Measurements from ENCODE around the gene PRKCZ.

Gene PRKCZ

DNA sequence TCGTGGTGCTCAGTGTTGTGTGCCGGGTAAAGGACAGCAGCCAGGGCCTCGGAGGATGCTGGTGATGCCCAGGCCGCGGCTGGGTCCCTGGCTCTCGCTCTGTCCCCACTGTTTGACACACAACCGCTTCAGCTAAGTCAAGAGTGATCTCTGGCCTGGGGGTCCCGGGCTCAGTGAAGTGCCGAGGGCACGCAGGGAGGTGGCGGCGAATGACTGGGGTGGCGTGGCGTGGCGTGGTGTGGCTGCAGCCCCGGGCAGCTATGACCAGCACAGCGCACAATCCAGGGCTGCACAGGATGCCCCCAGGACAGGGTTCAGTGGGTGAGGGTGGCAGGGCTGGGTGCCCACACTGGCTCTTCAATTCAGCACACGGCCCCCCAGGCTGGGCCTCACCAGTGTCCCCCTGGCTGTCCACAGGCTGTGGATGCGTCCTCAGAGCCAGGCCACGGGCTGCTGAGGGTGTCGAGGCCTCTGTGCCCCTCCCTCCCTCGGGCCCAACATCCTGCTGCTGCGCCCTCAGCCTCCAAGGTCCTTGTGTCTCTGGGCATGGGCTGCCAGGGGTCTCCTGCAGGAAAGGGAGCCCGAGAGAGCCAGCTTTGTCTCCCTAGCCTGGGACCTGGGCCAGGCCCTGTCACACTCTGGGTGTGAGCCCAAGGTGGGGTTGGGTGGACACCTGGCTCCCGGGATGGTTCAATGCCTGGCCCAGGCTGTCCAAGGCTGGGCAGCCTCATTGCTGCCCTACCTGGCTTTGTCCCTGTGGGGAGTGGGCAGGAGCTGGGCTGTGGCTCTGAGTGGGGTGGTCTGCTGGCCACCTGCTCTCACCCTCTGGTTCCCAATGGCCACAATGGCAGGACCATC lies 165.9 kb downstream of the PRKCZ start:
- TF ChIP-seq GABPA (IDR thresholded peaks at IDR 0.05; ENCODE audit: low read depth): no peak
- TF ChIP-seq, protein P1, sequence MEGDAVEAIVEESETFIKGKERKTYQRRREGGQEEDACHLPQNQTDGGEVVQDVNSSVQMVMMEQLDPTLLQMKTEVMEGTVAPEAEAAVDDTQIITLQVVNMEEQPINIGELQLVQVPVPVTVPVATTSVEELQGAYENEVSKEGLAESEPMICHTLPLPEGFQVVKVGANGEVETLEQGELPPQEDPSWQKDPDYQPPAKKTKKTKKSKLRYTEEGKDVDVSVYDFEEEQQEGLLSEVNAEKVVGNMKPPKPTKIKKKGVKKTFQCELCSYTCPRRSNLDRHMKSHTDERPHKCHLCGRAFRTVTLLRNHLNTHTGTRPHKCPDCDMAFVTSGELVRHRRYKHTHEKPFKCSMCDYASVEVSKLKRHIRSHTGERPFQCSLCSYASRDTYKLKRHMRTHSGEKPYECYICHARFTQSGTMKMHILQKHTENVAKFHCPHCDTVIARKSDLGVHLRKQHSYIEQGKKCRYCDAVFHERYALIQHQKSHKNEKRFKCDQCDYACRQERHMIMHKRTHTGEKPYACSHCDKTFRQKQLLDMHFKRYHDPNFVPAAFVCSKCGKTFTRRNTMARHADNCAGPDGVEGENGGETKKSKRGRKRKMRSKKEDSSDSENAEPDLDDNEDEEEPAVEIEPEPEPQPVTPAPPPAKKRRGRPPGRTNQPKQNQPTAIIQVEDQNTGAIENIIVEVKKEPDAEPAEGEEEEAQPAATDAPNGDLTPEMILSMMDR (IDR thresholded peaks at IDR 0.05; ENCODE audit: insufficient read depth, low read length): no peak
- TF ChIP-seq SPI1 (IDR thresholded peaks at IDR 0.05; ENCODE audit: borderline replicate concordance, low read depth): no peak
- TF ChIP-seq POLR2AphosphoS5 (IDR thresholded peaks at IDR 0.05; ENCODE audit: low read depth): no peak
- TF ChIP-seq, protein P2, sequence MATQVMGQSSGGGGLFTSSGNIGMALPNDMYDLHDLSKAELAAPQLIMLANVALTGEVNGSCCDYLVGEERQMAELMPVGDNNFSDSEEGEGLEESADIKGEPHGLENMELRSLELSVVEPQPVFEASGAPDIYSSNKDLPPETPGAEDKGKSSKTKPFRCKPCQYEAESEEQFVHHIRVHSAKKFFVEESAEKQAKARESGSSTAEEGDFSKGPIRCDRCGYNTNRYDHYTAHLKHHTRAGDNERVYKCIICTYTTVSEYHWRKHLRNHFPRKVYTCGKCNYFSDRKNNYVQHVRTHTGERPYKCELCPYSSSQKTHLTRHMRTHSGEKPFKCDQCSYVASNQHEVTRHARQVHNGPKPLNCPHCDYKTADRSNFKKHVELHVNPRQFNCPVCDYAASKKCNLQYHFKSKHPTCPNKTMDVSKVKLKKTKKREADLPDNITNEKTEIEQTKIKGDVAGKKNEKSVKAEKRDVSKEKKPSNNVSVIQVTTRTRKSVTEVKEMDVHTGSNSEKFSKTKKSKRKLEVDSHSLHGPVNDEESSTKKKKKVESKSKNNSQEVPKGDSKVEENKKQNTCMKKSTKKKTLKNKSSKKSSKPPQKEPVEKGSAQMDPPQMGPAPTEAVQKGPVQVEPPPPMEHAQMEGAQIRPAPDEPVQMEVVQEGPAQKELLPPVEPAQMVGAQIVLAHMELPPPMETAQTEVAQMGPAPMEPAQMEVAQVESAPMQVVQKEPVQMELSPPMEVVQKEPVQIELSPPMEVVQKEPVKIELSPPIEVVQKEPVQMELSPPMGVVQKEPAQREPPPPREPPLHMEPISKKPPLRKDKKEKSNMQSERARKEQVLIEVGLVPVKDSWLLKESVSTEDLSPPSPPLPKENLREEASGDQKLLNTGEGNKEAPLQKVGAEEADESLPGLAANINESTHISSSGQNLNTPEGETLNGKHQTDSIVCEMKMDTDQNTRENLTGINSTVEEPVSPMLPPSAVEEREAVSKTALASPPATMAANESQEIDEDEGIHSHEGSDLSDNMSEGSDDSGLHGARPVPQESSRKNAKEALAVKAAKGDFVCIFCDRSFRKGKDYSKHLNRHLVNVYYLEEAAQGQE (IDR thresholded peaks at IDR 0.05; ENCODE audit: insufficient replicate concordance, low read depth): no peak
- no peak overlapping the region for H3K4me3 ChIP-seq (replicated peaks; ENCODE audit: insufficient read depth, low read length)
- no peak overlapping the region for H3K27ac ChIP-seq (replicated peaks)
- DNase-seq (ENCODE audit: low read depth in 1 of 2, low spot score in 1 of 2): no peak
- no peaks in the 10 kb centered on the region for H3K27me3 ChIP-seq (ENCODE audit: insufficient read depth, poor library complexity, severe bottlenecking)

DNA sequence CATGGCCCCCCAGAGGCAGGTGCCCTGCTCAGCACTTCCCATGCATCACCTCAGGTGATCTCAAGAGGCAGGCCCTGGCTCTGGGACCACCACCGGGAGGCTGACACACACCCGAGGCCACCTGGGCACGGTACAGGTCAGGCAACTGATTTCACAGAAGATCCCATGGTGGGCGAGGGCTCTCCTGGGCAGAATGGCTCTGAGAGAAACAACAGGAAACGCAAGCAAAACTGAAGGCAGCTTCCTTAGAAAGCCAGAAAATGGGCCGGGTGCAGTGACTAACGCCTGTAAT lies 166.5 kb downstream of the PRKCZ start:
- DNase-seq (ENCODE audit: low read depth in 1 of 2, low spot score in 1 of 2): no peak
- TF ChIP-seq, protein P2 (IDR thresholded peaks at IDR 0.05; ENCODE audit: insufficient replicate concordance, low read depth): no peak
- TF ChIP-seq GABPA (IDR thresholded peaks at IDR 0.05; ENCODE audit: low read depth) (no peak), SPI1 (IDR thresholded peaks at IDR 0.05; ENCODE audit: borderline replicate concordance, low read depth) (no peak), POLR2AphosphoS5 (IDR thresholded peaks at IDR 0.05; ENCODE audit: low read depth) (no peak)
- TF ChIP-seq, protein P1 (IDR thresholded peaks at IDR 0.05; ENCODE audit: insufficient read depth, low read length): no peak
- H3K27me3 ChIP-seq (ENCODE audit: insufficient read depth, poor library complexity, severe bottlenecking): no peaks in the 10 kb centered on the region
- H3K4me3 ChIP-seq (replicated peaks; ENCODE audit: insufficient read depth, low read length): no peak overlapping the region
- H3K27ac ChIP-seq (replicated peaks): no peak overlapping the region

DNA sequence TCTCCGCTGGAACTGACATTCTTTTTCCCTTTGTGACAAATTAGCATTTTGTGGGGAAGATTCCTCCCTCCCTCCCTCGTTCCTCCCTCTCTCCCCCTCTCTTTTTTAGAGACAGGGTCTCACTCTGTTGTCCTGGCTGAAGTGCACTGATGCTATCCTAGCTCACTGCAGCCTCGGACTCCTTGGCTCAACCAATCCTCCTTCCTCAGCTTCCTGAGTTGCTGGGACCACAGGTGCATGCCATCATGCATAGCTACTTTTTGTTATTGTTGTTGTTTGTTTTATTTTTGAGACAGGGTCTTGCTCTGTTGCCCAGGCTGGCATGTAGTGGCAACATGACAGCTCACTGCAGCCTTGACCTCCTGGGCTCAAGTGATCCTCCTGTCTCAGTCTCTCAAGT lies 171.1 kb downstream of the PRKCZ start:
- Histone ChIP-seq H3K4me3 (replicated peaks; ENCODE audit: insufficient read depth, low read length) (no peak overlapping the region), H3K27me3 (ENCODE audit: insufficient read depth, poor library complexity, severe bottlenecking) (no peaks in the 10 kb centered on the region), H3K27ac (replicated peaks) (no peak overlapping the region)
- TF ChIP-seq SPI1 (IDR thresholded peaks at IDR 0.05; ENCODE audit: borderline replicate concordance, low read depth) (no peak), GABPA (IDR thresholded peaks at IDR 0.05; ENCODE audit: low read depth) (no peak), POLR2AphosphoS5 (IDR thresholded peaks at IDR 0.05; ENCODE audit: low read depth) (no peak)
- TF ChIP-seq, protein P2 (IDR thresholded peaks at IDR 0.05; ENCODE audit: insufficient replicate concordance, low read depth): no peak
- TF ChIP-seq, protein P1 (IDR thresholded peaks at IDR 0.05; ENCODE audit: insufficient read depth, low read length): no peak
- DNase-seq (ENCODE audit: low read depth in 1 of 2, low spot score in 1 of 2): no peak

Measured in HL-60 (cell line).